Peyer's patch (tissue), 4 donors: Measurements from ENCODE around the gene WDHD1. TPM values are rescaled to one million over a fixed set of nuclear protein-coding genes. Genes with fewer than 3 reads are reported as not detected.
A peak's percentile ranks its signal among the peaks of the same experiment; 100 is the strongest.

ENCODE experiments used
- DNase-seq, 3 donors: peaks; one replicate each; pipeline ENCODE4 v3.0.0-alpha.2; 2017 to 2019
- H3K27ac ChIP-seq, 4 donors: fragments of 200-600 bp; sonication (generic); one replicate each; pipeline ENCODE4 v1.5.1; 2016 to 2019
- H3K27me3 ChIP-seq, 2 donors: fragments of 200-600 bp; sonication (generic); one replicate each; pipeline ENCODE4 v1.5.1; 2019
- H3K36me3 ChIP-seq, 3 donors: fragments of 200-600 bp; sonication (generic); one replicate each; pipeline ENCODE4 v1.5.1; 2016 to 2019
- H3K4me1 ChIP-seq, 4 donors: fragments of 200-600 bp; sonication (generic); one replicate each; pipeline ENCODE4 v1.5.1; 2016 to 2019
- H3K4me3 ChIP-seq, 4 donors: fragments of 200-600 bp; sonication (generic); 1 replicate in 3 of 4; 2 replicates in 1 of 4; pipeline ENCODE4 v1.5.1; 2016 to 2019; ENCODE audit warnings: mild to moderate bottlenecking in 1 of 4
- H3K9me3 ChIP-seq, 4 donors: fragments of 200-600 bp; sonication (generic); one replicate each; pipeline ENCODE4 v1.5.1; 2016 to 2019; ENCODE audit warnings: mild to moderate bottlenecking in 1 of 4
- POLR2A ChIP-seq, 2 donors: fragments of 450-650 bp; IDR thresholded peaks; one replicate each; pipeline ENCODE4 v1.5.1; 2017; ENCODE audit warnings: antibody characterized with exemption in 2 of 2, mild to moderate bottlenecking in 2 of 2, moderate library complexity in 2 of 2
- total RNA-seq, 4 donors: library from RNA; depleted of rRNA; stranded (reverse); fragments of >200 nt; gene quantifications; one replicate each; pipeline ENCODE4 v1.1.0, GENCODE V29; 2016
- TF ChIP-seq, protein P1 (sequence below), 6 experiments: fragments of 450-650 bp in 4 of 6; fragments of 200-600 bp in 2 of 6; sonication (generic) in 1 of 6; IDR thresholded peaks; one replicate each; pipeline ENCODE4 v1.5.1; 2017 to 2019; ENCODE audit warnings: antibody characterized with exemption in 6 of 6, mild to moderate bottlenecking in 3 of 6, moderate library complexity in 1 of 6

WDHD1 gene
- total RNA-seq, 4 donors from 2014 or later: 0.70 to 2.5 (median 1.0) TPM

DNA sequence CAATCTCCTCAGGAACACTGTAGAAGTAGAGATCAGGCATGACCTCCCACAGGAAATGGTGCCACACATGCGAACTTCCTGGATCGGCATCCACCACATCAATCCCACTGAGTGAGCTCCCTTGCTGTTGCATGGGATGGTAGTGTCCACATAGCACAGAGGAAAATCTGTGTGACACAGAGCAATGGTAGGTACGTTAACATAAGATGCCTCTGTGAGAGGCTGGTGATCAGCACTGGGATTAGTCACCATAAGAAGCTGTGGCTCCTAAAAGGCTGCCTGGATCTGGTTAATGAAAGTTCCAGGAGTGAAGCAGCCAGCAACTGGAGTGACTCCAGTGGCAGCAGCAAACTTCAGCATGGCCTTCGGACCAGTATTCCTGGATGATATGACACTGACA, 21.8 kb downstream of the WDHD1 start:
- H3K4me3 ChIP-seq: no peak overlapping the region
- no peaks in the 10 kb centered on the region for H3K27me3 ChIP-seq
- no peaks in the 10 kb centered on the region for H3K9me3 ChIP-seq
- no peaks in the 10 kb centered on the region for H3K36me3 ChIP-seq
- no peak for DNase-seq
- H3K4me1 ChIP-seq: no peaks in the 10 kb centered on the region
- no peak overlapping the region for H3K27ac ChIP-seq
- TF ChIP-seq, protein P1, sequence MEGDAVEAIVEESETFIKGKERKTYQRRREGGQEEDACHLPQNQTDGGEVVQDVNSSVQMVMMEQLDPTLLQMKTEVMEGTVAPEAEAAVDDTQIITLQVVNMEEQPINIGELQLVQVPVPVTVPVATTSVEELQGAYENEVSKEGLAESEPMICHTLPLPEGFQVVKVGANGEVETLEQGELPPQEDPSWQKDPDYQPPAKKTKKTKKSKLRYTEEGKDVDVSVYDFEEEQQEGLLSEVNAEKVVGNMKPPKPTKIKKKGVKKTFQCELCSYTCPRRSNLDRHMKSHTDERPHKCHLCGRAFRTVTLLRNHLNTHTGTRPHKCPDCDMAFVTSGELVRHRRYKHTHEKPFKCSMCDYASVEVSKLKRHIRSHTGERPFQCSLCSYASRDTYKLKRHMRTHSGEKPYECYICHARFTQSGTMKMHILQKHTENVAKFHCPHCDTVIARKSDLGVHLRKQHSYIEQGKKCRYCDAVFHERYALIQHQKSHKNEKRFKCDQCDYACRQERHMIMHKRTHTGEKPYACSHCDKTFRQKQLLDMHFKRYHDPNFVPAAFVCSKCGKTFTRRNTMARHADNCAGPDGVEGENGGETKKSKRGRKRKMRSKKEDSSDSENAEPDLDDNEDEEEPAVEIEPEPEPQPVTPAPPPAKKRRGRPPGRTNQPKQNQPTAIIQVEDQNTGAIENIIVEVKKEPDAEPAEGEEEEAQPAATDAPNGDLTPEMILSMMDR (IDR thresholded peaks at IDR 0.05): no peak
- no peak for TF ChIP-seq POLR2A (IDR thresholded peaks at IDR 0.05)

DNA sequence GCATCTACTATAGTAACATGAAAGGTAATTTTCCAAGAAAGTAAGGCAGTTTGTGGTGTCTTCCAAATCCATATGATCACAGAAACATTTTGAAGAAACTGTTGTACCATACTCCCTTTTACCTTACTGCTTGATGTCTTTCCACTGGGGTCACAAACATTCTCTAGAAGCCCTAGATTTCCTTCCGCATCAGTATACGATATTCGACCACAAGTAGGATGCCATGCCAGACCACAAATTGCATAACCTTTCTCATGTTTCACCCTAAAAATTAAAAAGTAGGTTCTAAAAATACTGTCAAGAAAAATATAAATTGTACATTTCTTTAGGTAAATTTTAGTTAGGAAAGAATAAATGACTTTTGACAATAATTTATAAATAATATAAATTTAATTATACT, 26.5 kb downstream of the WDHD1 start:
- H3K9me3 ChIP-seq: no peaks in the 10 kb centered on the region
- H3K4me3 ChIP-seq: no peak overlapping the region
- TF ChIP-seq, protein P1 (IDR thresholded peaks at IDR 0.05): no peak
- no peak for TF ChIP-seq POLR2A (IDR thresholded peaks at IDR 0.05)
- no peaks in the 10 kb centered on the region for H3K4me1 ChIP-seq
- no peak for DNase-seq
- H3K27ac ChIP-seq: no peak overlapping the region
- no peaks in the 10 kb centered on the region for H3K36me3 ChIP-seq
- H3K27me3 ChIP-seq: no peaks in the 10 kb centered on the region

DNA sequence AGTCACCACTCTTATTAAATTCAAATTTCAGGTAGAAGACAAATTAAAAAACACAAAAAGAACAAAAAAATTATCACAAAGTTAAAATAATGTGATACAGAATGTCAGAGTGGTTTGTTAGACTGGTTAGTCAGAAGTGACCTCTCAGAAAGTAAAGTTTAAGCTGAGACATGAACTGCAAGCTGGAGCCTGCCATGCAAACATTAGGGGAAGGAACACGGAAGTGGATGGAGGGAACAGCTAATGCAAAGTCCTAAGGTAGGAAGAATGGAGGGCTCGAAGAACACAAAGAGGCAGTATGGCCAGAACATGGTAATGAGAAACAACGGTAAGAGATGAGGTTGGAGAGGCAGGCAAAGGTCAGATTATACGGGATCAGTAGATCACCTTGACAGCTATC, 41.7 kb downstream of the WDHD1 start:
- Histone ChIP-seq H3K4me1 (no peaks in the 10 kb centered on the region), H3K9me3 (no peaks in the 10 kb centered on the region), H3K36me3 (no peaks in the 10 kb centered on the region), H3K27me3 (no peaks in the 10 kb centered on the region), H3K4me3 (no peak overlapping the region), H3K27ac (no peak overlapping the region)
- DNase-seq: no peak
- TF ChIP-seq POLR2A (IDR thresholded peaks at IDR 0.05): no peak
- TF ChIP-seq, protein P1 (IDR thresholded peaks at IDR 0.05): no peak

DNA sequence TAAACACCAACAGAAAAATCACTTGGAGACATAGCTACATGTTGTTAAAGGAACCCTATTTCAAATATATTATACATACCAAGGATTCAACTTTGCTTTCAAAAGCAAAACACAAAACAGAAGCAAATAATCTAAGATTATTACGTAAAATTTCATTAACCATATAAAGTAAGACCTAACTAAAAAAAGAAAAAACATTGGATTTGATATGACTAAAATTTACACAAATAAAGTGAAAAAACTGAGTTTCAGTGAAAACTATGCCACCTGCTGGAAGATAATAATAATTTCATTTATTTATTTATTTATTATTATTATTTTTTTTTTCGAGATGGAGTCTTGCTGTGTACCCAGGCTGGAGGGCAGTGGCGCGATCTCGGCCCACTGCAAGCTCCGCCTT, 45.2 kb downstream of the WDHD1 start:
- DNase-seq: no peak
- no peak overlapping the region for H3K4me3 ChIP-seq
- no peak overlapping the region for H3K27ac ChIP-seq
- H3K27me3 ChIP-seq: no peaks in the 10 kb centered on the region
- H3K9me3 ChIP-seq: no peaks in the 10 kb centered on the region
- H3K4me1 ChIP-seq: no peaks in the 10 kb centered on the region
- TF ChIP-seq, protein P1 (IDR thresholded peaks at IDR 0.05): peak in 1 of 6 experiments; percentile 38
- no peak for TF ChIP-seq POLR2A (IDR thresholded peaks at IDR 0.05)
- H3K36me3 ChIP-seq: no peaks in the 10 kb centered on the region

DNA sequence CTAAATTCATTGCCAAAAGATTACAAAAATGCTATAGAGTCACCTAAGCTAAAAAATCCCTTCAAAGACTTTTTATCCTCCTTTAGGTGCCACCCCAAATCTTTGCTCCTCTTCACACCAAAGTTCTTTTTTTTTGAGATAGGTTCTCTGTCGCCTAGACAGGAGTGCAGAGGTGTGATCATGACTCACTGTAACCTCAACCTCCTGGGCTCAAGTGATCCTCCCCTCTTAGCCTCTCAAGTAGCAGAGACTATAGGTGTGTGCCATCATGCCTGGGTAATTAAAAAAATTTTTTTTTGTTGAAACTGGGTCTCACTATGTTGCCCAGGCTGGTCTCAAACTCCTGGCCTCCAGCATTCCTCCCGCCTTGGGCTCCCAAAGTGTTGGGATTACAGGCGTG, 47.9 kb downstream of the WDHD1 start:
- H3K27me3 ChIP-seq: no peaks in the 10 kb centered on the region
- no peak overlapping the region for H3K4me3 ChIP-seq
- no peak overlapping the region for H3K27ac ChIP-seq
- no peak for DNase-seq
- no peaks in the 10 kb centered on the region for H3K4me1 ChIP-seq
- H3K36me3 ChIP-seq: no peaks in the 10 kb centered on the region
- TF ChIP-seq POLR2A (IDR thresholded peaks at IDR 0.05): no peak
- TF ChIP-seq, protein P1 (IDR thresholded peaks at IDR 0.05): no peak
- no peaks in the 10 kb centered on the region for H3K9me3 ChIP-seq

DNA sequence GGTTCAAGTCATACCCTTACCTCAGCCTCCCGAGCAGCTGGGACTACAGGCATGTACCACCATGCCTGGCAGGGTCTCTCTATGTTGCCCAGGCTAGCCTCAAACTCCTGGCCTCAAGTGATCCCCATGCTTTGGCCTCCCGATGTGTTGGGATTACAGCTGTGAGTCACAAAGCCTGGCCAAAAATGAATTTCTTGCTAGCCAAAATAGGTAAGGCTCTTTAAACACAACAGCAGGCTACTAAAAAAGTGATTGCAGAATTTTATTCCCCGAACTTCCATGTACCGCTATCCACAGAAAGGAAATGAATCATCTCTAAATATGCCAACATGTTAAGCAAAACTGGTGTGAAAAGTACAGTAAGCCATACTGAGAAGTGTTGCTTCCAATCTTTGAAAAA, 50.6 kb downstream of the WDHD1 start:
- DNase-seq: no peak
- no peaks in the 10 kb centered on the region for H3K4me1 ChIP-seq
- no peak overlapping the region for H3K4me3 ChIP-seq
- TF ChIP-seq POLR2A (IDR thresholded peaks at IDR 0.05): no peak
- TF ChIP-seq, protein P1 (IDR thresholded peaks at IDR 0.05): no peak
- no peaks in the 10 kb centered on the region for H3K36me3 ChIP-seq
- H3K27ac ChIP-seq: no peak overlapping the region
- H3K9me3 ChIP-seq: no peaks in the 10 kb centered on the region
- H3K27me3 ChIP-seq: no peaks in the 10 kb centered on the region
